GM19467 (cell line): Measurements from ENCODE around the gene RAPGEF1.
"Not testable (repeated sequence)": the region's sequence is repeated elsewhere in the genome, so short reads cannot be mapped to it uniquely, and the experiment has no call there.

Experiments
- ATAC-seq: cut with Tn5 transposase; IDR thresholded peaks from one replicate; pipeline ENCODE4 v1.9.1; 2021; ENCODE audit warnings: mild to moderate bottlenecking, moderate library complexity; ENCODE audit not compliant: unreplicated experiment

RAPGEF1 gene, protein sequence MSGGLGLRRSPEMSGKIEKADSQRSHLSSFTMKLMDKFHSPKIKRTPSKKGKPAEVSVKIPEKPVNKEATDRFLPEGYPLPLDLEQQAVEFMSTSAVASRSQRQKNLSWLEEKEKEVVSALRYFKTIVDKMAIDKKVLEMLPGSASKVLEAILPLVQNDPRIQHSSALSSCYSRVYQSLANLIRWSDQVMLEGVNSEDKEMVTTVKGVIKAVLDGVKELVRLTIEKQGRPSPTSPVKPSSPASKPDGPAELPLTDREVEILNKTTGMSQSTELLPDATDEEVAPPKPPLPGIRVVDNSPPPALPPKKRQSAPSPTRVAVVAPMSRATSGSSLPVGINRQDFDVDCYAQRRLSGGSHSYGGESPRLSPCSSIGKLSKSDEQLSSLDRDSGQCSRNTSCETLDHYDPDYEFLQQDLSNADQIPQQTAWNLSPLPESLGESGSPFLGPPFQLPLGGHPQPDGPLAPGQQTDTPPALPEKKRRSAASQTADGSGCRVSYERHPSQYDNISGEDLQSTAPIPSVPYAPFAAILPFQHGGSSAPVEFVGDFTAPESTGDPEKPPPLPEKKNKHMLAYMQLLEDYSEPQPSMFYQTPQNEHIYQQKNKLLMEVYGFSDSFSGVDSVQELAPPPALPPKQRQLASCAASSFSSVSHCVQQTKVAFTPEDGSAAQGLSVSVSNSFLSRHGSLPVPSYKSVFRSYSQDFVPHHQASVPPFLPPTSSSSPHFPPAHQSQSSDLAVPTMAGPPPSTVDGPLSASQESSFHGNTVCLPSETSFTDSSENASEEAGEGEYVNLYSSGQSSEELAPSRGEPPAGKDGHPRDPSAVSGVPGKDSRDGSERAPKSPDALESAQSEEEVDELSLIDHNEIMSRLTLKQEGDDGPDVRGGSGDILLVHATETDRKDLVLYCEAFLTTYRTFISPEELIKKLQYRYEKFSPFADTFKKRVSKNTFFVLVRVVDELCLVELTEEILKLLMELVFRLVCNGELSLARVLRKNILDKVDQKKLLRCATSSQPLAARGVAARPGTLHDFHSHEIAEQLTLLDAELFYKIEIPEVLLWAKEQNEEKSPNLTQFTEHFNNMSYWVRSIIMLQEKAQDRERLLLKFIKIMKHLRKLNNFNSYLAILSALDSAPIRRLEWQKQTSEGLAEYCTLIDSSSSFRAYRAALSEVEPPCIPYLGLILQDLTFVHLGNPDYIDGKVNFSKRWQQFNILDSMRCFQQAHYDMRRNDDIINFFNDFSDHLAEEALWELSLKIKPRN (N-terminal part only)

DNA sequence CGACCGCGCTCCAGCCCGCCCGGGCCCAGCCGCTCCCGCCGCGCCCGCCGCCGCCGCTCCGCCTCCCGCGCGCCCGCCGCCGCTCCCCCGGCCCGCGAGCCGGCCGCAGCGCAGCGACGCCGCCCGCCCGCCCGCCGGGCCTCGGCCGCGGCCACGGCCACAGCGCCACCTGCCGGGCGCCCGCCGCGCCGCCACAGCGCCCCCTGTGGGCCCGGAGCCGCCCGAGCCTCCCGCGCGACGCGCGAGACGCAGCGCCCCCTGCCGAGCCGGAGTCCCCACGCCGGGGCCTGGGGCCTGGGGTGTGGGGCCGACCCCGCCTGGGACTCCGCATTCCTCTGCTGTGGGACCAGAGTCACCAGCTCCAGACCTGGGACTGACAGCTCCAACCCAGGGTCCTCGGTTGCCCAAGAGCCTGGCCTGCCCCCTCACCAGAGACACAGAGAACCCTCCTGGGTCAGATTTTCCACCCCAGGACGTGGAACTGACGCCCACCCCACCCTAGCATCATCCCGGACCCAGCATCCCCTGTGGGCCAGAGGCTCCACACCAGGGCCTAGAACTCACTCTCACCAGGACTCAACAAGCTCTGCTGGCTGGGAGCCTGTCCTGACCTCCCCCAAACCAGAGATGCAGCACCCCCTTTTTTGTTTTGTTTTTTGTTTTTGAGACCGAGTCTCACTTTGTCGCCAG is at the start of gene RAPGEF1:
Gene RAPGEF1, minus strand, starts transcription at position 118 of the 690 bp plus-strand sequence. CDS start 246 bp downstream, outside the sequence.
- ATAC-seq, result peak; percentile 52

DNA sequence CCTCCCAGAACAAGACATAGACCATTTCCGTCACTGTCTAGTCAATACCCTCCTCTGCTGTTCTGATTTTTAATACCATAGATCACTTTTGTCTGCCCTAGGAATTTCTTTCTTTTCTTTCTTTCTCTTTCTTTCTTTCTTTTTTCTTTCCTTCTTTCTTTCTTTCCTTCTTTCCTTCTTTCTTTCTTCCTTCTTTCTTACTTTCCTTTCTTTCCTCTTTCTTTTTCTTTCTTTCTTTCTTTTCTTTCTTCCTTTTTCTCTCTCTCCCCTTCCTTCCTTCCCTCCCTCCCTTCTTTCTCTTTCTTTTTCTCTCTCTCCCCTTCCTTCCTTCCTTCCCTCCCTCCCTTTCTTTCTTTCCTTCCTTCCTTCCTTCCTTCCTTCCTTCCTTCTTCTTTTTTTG is 49.0 kb upstream of the RAPGEF1 start:
- ATAC-seq, result no peak

DNA sequence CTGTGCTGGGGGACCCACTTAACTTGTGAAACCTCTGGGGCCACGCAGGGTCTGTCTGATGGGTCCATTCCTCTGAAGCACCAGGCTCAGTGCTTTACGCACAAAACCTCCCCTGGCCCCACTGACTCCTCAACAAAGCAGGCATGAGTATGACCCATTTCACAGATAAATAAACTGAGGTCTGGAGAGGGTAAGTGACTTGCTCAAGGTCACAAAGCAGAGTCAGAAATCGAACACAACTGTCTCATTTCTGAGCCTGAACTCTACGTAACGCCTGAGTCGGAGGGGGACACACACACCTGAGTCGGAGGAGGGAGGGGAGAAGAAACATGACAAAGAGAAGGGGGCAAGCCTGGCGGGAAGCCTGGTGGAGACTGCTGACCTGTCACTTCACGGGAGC is 48.0 kb upstream of the RAPGEF1 start:
- no peak for ATAC-seq

DNA sequence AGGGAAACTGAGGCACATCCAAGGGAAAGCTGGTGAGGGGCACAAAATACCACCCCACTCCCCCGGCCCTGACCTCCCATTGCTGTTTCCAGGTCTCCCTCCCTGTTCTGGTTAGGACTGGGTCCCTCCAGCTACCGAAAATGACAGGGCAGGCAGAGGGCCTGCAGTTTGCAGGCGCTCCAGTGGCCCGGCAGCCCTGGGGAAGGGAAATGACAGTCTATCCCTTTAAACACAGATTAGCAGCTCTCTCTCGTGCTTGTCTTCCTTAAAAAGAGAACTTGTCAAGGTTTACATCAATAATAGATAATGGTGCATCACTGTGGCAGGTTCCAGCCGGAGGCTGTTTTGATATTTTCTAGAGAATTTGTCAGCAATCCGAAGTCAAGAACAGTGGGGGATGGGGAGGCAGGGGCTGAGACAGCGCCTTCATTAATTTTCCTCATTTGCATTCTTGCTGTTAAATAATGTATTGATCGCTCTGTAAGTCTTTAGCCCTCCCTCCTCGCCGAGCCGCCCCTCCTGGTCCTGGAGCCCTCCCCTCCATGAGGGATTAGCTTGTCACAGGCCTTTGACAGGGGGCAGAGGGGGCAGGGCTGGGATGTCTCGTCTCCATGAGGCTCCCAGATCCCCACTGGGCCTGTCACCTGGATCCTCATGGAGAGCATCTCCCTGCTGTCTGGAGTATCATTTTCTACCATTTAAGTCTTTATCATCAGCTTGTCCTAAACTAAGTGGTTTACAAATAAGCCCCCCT is 45.0 kb upstream of the RAPGEF1 start:
- no peak for ATAC-seq

DNA sequence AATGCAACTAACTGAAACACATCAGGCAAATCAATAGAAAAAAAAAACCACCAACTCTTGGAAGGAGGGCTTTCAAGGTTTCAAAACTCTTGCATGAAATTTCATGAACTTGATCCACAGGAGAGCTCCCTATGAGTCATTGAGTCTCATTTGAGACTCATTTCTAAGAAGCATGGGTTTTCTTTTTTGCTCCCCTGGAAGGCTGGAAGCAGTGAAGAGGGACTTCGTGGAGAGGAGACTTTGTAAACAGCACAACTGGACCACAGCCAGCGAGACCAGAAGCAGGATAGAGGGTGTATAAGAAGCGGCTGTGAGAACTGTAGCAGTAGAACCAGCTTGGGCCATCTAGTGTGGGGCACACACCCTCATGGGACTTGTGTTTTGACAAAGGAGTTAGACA is 41.2 kb upstream of the RAPGEF1 start:
- no peak for ATAC-seq

DNA sequence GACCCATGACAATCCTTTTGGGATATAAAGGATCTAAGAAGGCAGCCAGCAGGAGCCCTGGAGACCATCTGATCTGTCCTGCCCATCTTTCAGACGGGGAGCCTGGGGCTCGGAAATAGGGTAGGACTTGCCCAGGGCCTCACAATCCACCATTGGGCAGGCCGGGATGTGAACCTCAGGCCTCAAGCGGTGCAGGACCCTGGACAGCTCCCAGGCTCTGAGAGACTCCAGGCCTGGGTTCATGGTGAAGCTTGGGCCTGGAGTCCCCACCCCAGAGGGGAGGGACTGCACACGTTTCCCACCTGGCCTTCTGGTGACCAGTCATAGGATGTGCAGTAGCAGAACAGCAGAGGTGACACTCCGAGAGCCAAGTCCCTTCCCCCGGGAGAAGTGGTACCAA is 36.6 kb upstream of the RAPGEF1 start:
- no peak for ATAC-seq

DNA sequence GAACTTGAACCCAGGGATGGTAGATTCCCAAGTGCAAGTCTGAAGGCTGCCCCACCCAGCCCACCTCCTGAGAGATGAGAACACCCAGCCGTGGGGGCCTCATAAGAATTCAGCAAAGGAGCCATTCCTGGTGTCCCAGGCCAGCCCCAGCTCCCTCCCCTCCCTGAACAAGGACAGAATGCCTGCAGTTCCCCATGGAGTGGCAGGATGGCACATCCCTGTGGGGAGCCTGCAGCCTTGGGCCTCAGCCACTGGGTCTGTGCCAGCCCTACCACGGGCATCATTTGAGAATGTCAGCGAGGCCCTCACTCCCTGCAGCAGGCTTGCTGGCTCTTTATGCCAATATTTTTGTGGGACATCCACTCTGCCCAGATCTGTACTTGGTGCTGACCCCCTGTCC is 36.2 kb upstream of the RAPGEF1 start:
- ATAC-seq, result no peak

DNA sequence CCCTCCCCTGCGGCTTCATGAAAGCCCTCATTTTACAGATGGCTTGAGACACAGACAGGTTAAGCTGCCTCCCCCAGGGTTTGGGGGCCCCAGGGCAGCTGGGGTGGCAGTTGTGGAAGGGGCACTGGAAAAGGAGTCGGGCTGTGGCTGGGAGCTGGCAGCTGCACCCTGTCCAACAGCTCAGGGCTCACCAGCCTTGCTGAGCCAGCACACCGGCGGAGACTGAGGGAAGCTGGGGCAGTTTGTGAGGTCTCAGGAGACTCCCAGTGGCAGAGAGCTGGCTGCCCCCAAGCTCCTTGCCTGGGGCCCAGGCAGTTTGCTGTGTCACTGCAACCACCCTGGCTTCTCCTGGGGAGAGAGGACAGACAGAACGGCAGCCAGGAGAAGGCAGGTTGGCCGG is 34.8 kb upstream of the RAPGEF1 start:
- ATAC-seq, result no peak

DNA sequence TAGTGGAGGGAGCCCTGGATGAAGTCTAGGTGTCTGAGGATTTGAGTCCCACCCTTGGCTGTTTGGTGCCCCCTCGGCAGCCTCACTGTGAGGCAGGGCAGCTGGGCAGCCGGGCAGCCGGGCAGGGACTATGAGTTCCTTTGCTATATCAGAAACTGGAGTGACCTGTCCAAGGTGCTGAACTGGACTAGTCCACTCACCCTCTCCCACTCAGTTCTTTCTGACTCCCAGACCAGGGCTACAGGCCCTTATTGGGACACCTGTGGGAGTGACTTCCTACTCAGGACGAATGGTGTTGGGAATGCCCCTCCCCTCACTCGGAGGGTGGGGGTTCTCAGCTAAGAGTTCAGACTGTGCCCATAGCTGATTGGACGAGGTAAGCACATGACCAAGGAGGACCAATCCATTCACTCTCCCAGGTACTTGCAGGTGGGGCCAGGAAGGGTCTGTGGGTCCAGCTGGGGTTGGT is 34.1 kb upstream of the RAPGEF1 start:
- ATAC-seq, result no peak

DNA sequence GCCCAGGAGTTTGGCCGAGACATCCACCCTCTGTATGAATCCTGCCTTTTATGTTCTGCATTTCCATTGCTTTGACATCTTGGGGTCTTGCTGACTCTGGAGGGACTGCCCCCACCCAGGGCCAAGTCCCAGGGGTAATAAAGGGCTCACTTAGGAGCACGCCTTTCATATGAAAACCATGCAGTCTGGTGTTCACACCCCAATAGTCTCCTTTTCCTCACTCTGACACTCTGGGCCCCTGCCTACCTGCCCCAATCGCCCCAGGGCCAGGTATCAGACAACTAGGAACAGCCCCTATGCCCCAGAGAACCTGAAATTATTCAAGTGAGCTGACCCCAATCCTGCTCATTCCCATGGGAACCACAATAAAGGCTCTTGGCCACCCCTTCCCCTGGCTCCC is 33.1 kb upstream of the RAPGEF1 start:
- no peak for ATAC-seq

DNA sequence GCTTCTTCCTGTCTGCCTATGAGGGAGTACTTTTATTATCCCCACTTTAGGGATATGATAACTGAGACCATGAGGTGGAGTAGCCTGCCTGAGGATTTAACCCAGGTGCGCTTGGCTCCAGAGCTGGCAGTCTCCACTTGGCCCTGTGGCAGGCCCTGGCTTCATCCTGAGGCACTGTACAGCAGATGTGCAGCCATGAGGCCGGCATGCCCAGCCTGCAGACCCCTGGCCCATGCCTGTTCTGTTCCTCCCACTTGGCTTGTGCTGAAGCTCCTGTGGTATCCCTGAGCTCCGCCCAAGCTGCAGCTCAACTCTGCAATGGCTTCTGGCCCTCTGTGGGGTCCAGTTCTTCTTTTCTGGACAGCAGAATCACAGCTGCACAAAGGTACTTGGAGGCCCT is 31.8 kb upstream of the RAPGEF1 start:
- no peak for ATAC-seq

DNA sequence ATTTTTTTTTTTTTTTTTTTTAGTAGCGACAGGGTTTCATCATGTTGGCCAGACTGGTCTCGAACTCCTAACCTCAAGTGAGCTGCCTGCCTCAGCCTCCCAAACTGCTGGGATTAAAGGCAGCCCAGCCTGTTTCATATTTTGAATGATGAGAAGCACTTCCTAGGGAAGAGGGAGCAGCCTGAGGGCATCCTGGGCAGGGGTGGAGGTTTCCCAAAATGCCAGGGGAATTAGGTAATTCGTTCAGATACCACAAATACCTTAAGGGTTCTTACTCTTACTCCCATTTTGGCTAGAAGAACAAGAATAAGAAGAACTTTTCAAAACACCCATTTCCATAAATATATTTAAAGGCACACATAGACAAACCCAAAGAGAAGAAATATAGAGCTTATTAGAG is 29.5 kb upstream of the RAPGEF1 start:
- no peak for ATAC-seq

DNA sequence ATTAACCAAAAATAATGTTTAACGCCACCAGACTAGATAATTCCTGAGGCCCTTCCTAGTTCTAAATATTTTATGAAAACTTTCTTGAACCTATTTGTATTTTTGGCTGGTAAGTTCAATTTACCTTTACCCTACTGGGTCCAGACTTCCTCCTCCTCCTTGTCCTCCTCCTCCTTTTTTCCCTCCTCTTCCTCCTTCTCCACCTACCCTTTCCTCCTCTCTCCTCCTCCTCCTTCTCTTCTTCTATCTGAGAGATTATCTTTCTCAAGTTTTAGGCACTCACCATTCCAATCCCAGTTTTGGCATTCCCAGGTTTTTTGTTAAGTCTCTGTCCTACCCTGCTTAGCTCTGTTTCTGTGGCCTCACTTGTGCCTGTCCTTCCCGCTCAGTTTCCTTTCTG is 24.7 kb upstream of the RAPGEF1 start:
- no peak for ATAC-seq

DNA sequence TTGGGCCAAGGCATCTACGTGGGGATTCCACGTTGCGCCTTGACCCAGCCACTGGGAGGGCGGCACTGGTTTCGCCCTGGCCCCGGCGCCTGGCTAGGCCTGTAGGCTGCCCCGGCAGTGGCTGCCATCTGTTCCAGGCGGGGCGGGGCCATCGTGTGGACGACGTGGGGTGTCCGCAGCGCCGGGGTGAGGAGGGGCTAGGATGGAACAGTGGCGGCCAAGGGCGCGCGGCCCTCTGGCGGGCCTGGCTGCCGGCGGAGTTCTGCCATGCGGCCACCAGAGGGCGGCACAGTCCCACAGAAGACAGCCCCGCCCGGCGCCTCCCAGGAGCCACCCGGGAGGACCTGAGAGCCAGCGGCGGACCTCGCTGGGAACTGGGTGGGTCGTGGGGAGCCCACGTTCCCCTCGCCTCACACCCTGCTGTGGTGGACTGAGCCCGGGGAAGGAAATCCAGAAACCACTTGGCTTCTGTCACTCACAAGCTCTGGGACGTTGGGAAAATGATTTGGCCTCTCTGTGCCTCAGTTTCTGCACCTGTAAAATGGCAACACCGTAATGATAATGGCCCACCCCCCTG is 22.6 kb upstream of the RAPGEF1 start:
- no peak for ATAC-seq

DNA sequence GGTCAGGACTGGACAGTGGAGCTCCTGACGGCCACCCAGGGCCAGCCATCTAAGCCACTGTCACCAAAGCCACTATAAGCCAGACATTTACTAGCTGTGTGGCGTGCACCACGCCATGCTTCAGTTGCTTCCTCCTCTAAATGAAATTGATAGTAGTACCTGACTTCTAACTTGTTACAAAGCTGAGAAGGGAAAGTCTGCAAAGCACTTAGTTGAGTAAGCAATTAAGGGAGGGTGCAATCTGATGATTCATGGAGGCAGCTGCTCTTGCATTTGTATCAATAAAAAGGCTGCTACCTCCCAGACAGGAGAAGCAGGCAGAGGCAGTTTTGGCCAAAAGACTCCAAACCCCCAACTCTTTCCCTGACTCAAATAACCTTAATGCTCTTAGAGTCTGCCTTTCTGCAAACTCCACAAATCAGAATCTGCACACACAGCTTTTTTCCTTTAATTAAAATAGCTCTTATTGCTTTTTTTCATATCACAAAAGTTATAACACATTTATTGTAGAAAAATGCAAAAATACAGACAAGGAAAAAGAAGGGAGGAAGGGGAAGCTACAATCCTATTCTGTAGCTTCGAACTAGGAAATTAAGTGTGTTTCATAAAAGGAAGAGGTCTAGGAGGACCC is 19.3 kb upstream of the RAPGEF1 start:
- ATAC-seq, result no peak

DNA sequence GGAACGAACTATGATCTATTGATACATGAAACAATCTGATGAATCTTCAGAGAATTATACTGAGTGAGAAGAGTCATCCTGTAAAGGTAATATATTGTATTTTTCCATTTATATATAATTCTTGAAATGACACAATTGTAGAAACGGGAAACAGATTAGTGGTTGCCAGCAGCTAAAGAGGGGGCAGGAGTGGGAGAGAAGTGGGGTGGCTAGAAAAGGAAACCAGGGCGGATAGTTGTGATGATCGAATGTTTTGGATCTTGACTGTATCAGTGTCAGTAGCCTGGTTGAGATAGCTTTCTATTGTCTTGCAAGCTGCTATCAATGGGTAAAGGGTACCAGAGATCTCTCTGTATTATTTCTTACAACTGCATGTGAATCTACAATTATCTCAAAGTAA is 17.7 kb upstream of the RAPGEF1 start:
- no peak for ATAC-seq

DNA sequence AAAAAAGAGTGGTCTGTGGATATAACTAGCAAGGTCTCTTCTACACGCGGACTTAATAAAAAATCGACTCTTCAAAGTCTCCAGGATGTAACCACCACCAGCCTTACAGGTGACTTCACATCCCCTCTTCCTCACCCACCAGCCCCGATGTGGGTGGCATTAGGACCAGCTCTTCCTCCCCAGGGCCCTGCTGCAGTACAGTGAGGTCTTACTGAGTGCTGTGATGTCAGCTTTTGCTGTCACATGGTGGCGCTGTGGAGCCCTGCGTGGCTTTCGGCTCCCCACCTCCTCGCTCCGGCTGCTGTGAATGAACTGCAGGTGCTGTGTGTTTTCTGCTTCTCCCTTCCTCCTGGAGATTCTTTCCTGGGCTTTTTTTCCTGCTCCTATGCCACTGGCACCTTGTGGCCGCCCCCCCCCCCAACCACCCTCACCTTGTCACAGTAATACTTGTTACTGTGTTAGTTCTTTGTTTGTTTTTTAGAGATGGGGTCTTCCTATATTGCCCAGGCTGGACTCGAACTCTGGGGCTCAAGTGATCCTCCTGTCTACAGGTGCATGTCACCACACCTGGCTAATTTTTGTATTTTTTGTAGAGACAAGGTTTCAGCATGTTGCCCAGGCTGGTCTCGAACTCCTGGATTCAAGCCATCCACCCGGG is 15.8 kb upstream of the RAPGEF1 start:
- ATAC-seq, result no peak

DNA sequence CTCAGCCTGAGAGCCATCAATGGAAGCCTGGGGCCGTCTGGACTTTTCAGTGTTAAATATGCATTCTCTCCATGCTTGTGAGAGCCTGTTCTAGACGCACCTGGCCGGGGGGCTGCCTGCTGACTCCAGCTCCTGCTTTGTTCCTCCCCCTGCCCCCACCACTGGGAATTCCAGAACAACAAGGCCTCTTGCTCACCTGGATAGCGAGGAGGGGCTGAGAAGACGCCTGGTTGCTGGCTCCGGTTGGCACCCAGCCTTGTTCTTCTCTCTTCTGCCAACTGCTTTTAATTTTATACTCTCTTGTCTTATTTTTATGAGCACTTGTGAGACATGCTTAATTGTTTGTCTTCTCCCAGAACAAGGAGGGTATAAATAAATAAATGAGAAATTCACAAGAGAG is 15.0 kb upstream of the RAPGEF1 start:
- no peak for ATAC-seq

DNA sequence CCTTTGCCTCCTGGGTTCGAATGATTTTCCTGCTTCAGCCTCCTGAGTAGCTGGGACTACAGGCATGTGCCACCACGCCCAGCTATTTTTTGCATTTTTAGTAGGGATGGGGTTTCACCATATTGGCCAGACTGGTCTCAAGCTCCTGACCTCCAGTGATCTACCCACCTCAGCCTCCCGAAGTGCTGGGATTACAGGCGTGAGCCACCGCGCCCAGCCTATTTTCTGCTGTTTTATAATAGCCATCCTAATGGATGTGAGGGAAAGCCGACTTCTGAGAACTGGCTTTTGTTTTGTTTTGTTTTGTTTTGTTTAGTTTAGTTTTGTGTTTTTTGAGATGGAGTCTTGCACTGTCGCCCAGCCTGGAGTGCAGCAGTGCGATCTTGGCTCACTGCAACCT is 13.9 kb upstream of the RAPGEF1 start:
- not testable (repeated sequence) for ATAC-seq
